ENCODE measurements around the gene C16orf95.

C16orf95 gene

DNA sequence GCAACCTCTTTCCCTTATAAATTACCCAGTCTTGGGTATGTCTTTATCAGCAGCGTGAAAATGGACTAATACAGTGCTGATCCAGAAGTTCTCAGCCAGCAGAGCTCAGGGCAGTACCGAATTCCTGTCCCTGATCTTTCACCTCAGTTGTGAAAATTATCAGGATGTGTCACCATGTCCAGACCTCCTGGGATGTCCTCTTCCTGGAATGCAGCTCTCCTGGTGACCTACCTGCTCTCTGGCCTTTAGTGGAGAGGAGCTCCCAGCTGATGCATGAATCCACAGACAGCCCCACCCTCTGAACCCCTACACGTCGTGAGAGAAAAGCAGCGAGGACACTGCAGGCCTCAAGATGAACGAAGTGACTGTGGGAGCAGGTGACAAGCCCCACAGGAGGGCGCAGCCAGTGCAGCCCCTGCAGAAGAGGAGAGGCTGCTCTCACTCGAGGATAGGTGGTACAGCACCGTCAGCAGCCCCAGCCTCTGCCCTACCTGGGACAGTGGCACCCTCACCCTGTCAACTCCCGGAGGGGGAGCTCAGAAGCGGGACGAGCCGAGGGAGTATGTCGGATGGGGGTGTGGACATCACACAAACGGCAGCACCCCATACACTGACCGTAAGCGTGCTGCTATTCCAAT lies 22.0 kb upstream of the C16orf95 start:
- H3K27ac ChIP-seq (ENCODE audit: low read length): no peak overlapping the region
- peaks cover 9% of the 10 kb centered on the region; the same call in 1 of the 2 replicates for H3K36me3 ChIP-seq (ENCODE audit: control insufficient read depth, insufficient read depth, low read length)
- no peaks in the 10 kb centered on the region for H3K9me3 ChIP-seq (ENCODE audit: control insufficient read depth, insufficient read depth, low read length)
- no peaks in the 10 kb centered on the region; the same call in 1 of the 2 replicates for H3K4me1 ChIP-seq (ENCODE audit: control insufficient read depth, insufficient read depth, low read length)
- WGBS (ENCODE audit: insufficient coverage, insufficient read length): no CpG with 5 or more reads among the region's 17 CpGs
- no peak for DNase-seq (ENCODE audit: low read depth, low spot score)
- no peak overlapping the region for H3K4me3 ChIP-seq (ENCODE audit: low read length)
- H3K27me3 ChIP-seq (ENCODE audit: control insufficient read depth, insufficient read depth, low read length): no peaks in the 10 kb centered on the region

DNA sequence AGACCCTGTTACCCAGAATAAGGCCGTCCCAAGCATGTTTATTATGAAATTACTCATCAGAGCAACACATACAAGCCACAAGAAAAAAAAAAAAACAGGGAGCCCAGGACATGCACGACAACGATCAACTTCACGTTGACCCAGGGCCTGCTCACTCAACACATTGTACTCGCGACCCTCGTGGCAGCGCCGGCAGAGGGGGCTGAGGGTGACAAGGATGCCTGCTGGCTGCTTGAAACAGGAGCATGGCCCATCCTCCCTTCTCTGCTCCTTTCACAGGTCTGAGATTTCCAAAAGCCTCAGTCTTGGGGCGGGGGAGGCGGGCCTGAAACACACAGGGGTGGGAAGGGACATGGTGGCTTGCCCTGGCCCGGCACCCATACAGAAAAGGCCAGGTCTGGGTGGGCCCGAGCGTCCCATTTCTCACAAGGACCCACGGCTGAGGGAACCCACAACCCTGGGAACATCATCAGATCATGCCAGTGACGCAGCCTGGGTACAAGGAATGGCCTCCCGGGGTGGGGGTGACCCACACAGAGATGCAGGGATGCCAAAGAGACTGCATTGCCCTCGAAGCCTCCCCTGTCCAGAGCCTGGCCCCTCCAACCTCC lies 21.1 kb upstream of the C16orf95 start:
- Histone ChIP-seq H3K27me3 (ENCODE audit: control insufficient read depth, insufficient read depth, low read length) (no peaks in the 10 kb centered on the region), H3K4me1 (ENCODE audit: control insufficient read depth, insufficient read depth, low read length) (no peaks in the 10 kb centered on the region; the same call in 1 of the 2 replicates), H3K36me3 (ENCODE audit: control insufficient read depth, insufficient read depth, low read length) (peaks cover 13% of the 10 kb centered on the region; the same call in 1 of the 2 replicates), H3K9me3 (ENCODE audit: control insufficient read depth, insufficient read depth, low read length) (no peaks in the 10 kb centered on the region), H3K27ac (ENCODE audit: low read length) (no peak overlapping the region), H3K4me3 (ENCODE audit: low read length) (no peak overlapping the region)
- no peak for DNase-seq (ENCODE audit: low read depth, low spot score)
- WGBS (ENCODE audit: insufficient coverage, insufficient read length): no CpG with 5 or more reads among the region's 18 CpGs

GRCh38 chr16:87337262-87337771 lies 20.1 kb upstream of the C16orf95 start:
- Histone ChIP-seq H3K4me1 (ENCODE audit: control insufficient read depth, insufficient read depth, low read length) (no peaks in the 10 kb centered on the region; the same call in 1 of the 2 replicates), H3K36me3 (ENCODE audit: control insufficient read depth, insufficient read depth, low read length) (peaks cover 8% of the 10 kb centered on the region; the same call in 1 of the 2 replicates), H3K9me3 (ENCODE audit: control insufficient read depth, insufficient read depth, low read length) (no peaks in the 10 kb centered on the region), H3K27me3 (ENCODE audit: control insufficient read depth, insufficient read depth, low read length) (no peaks in the 10 kb centered on the region), H3K4me3 (ENCODE audit: low read length) (no peak overlapping the region), H3K27ac (ENCODE audit: low read length) (no peak overlapping the region)
- no CpG with 5 or more reads among the region's 16 CpGs for WGBS (ENCODE audit: insufficient coverage, insufficient read length)
- no peak for DNase-seq (ENCODE audit: low read depth, low spot score)

DNA sequence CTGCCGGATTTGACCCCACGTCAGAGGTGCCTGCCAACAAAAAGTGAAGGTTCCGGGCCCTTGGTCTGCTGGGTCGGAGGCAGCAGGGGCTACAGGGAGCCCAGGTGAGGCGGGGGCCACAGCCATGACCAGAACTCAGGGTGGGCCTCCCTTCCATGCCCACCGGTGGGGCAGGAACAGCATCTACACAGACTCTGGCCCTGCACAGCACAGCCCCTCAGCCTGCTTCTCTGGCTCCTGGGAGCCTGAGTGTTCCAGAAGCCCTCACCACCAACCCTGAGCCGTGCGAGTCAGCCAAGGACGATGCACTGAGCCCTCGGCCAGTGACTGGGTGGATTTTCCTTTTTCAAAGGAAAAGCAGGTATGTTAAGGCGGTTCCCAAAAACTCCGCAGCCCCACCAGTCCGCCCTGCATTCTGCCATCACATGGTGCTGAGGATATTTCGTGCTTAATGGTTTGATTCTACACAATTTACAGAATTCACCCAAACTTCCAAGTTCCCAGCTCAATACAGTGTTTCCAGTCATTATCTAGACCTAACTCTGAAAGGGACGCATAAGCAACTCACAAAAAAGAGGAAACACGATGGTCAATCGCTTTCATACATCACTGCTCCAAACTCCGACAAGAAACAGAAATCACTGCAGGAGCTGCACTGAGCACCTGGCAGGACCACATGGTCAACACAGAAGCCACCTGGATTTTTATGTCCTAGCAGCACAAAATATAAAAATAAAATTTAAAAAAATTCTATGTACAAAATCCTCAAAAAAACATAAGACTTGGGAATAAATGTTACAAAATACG lies 19.4 kb upstream of the C16orf95 start:
- whole genome bisulfite sequencing (ENCODE audit: insufficient coverage, insufficient read length): no CpG with 5 or more reads among the region's 19 CpGs
- no peak overlapping the region for H3K27ac ChIP-seq (ENCODE audit: low read length)
- peaks cover 8% of the 10 kb centered on the region; the same call in 1 of the 2 replicates for H3K36me3 ChIP-seq (ENCODE audit: control insufficient read depth, insufficient read depth, low read length)
- no peak for DNase-seq (ENCODE audit: low read depth, low spot score)
- no peaks in the 10 kb centered on the region for H3K9me3 ChIP-seq (ENCODE audit: control insufficient read depth, insufficient read depth, low read length)
- H3K27me3 ChIP-seq (ENCODE audit: control insufficient read depth, insufficient read depth, low read length): no peaks in the 10 kb centered on the region
- no peaks in the 10 kb centered on the region; the same call in 1 of the 2 replicates for H3K4me1 ChIP-seq (ENCODE audit: control insufficient read depth, insufficient read depth, low read length)
- no peak overlapping the region for H3K4me3 ChIP-seq (ENCODE audit: low read length)

DNA sequence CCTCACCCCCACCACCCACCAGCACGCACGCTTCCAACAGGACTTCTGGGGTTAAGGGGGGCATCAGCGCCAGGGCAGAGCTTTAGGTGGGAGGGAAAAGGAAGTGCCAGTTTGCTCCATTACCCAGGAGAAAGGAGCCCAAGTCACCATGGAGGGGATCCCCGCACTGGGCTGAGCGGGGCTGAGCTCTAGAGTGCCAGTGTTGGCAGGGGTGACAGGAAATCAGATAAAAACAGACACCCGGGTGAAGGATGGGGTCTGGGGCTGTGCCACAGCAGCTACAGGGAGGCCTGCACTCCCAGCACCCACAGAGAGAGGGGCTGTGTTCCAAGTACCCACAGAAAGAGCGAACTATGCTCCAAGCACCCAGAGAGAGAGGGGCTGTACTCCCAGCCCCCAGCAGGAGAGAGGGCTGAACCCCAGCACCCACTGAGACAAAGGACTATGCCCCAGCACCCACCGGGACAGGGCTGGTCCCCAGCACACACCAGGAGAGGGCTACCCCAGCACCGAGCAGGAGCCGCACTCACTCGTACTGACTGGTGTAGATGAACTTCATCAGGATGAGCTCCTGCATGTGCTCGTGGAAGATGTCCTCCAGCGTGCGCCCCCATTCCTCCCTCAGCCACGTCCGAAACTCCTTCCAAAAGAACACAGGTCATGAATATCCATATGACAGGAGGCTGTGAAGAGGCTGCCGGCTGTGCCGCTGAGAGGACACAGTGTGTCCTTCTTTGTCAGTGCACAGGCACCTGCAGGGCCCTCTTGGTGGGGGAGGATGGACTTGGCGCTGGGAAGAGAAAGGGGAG lies 18.6 kb upstream of the C16orf95 start:
- Histone ChIP-seq H3K9me3 (ENCODE audit: control insufficient read depth, insufficient read depth, low read length) (no peaks in the 10 kb centered on the region), H3K4me3 (ENCODE audit: low read length) (no peak overlapping the region), H3K27me3 (ENCODE audit: control insufficient read depth, insufficient read depth, low read length) (no peaks in the 10 kb centered on the region), H3K36me3 (ENCODE audit: control insufficient read depth, insufficient read depth, low read length) (peaks cover 8% of the 10 kb centered on the region; the same call in 1 of the 2 replicates), H3K27ac (ENCODE audit: low read length) (no peak overlapping the region), H3K4me1 (ENCODE audit: control insufficient read depth, insufficient read depth, low read length) (no peaks in the 10 kb centered on the region; the same call in 1 of the 2 replicates)
- DNase-seq (ENCODE audit: low read depth, low spot score): no peak
- WGBS (ENCODE audit: insufficient coverage, insufficient read length): no CpG with 5 or more reads among the region's 19 CpGs

- H3K27me3 ChIP-seq (ENCODE audit: control insufficient read depth, insufficient read depth, low read length): no peaks in the 10 kb centered on the region
- H3K4me3 ChIP-seq (ENCODE audit: low read length): no peak overlapping the region
- H3K27ac ChIP-seq (ENCODE audit: low read length): no peak overlapping the region
- DNase-seq (ENCODE audit: low read depth, low spot score): no peak
- no CpG with 5 or more reads among the region's 29 CpGs for WGBS (ENCODE audit: insufficient coverage, insufficient read length)
- H3K4me1 ChIP-seq (ENCODE audit: control insufficient read depth, insufficient read depth, low read length): no peaks in the 10 kb centered on the region; the same call in 1 of the 2 replicates
- H3K36me3 ChIP-seq (ENCODE audit: control insufficient read depth, insufficient read depth, low read length): peaks cover 8% of the 10 kb centered on the region; the same call in 1 of the 2 replicates
- H3K9me3 ChIP-seq (ENCODE audit: control insufficient read depth, insufficient read depth, low read length): no peaks in the 10 kb centered on the region
These were observed 17.7 kb upstream of the C16orf95 start for GRCh38 chr16:87334651-87335624.

GRCh38 chr16:87333581-87334331 lies 16.6 kb upstream of the C16orf95 start:
- Histone ChIP-seq H3K4me1 (ENCODE audit: control insufficient read depth, insufficient read depth, low read length) (no peaks in the 10 kb centered on the region; the same call in 1 of the 2 replicates), H3K27me3 (ENCODE audit: control insufficient read depth, insufficient read depth, low read length) (no peaks in the 10 kb centered on the region), H3K4me3 (ENCODE audit: low read length) (no peak overlapping the region), H3K27ac (ENCODE audit: low read length) (no peak overlapping the region), H3K9me3 (ENCODE audit: control insufficient read depth, insufficient read depth, low read length) (no peaks in the 10 kb centered on the region), H3K36me3 (ENCODE audit: control insufficient read depth, insufficient read depth, low read length) (peaks cover 8% of the 10 kb centered on the region; the same call in 1 of the 2 replicates)
- WGBS (ENCODE audit: insufficient coverage, insufficient read length): no CpG with 5 or more reads among the region's 41 CpGs
- no peak for DNase-seq (ENCODE audit: low read depth, low spot score)

- WGBS (ENCODE audit: insufficient coverage, insufficient read length): no CpG with 5 or more reads among the region's 15 CpGs
- peaks cover 8% of the 10 kb centered on the region; the same call in 1 of the 2 replicates for H3K36me3 ChIP-seq (ENCODE audit: control insufficient read depth, insufficient read depth, low read length)
These were observed 15.9 kb upstream of the C16orf95 start for GRCh38 chr16:87333101-87333500.

More at GRCh38 chr16:87333101-87333500, 15.9 kb upstream of the C16orf95 start:
- H3K4me3 ChIP-seq (ENCODE audit: low read length): no peak overlapping the region
- DNase-seq (ENCODE audit: low read depth, low spot score): no peak
- no peaks in the 10 kb centered on the region for H3K27me3 ChIP-seq (ENCODE audit: control insufficient read depth, insufficient read depth, low read length)
- H3K9me3 ChIP-seq (ENCODE audit: control insufficient read depth, insufficient read depth, low read length): no peaks in the 10 kb centered on the region
- no peak overlapping the region for H3K27ac ChIP-seq (ENCODE audit: low read length)
- H3K4me1 ChIP-seq (ENCODE audit: control insufficient read depth, insufficient read depth, low read length): no peaks in the 10 kb centered on the region; the same call in 1 of the 2 replicates
